GM18861 (cell line): ENCODE data around the gene SPOCK2.
"Not testable (repeated sequence)": the region's sequence is repeated elsewhere in the genome, so short reads cannot be mapped to it uniquely, and the experiment has no call there.

Experiments
- ATAC-seq: cut with Tn5 transposase; IDR thresholded peaks from one replicate; pipeline ENCODE4 v1.9.1; 2021; ENCODE audit not compliant: unreplicated experiment

Gene SPOCK2

GRCh38 chr10:72108830-72109635 lies 20.7 kb upstream of the SPOCK2 start:
- no peak for ATAC-seq

GRCh38 chr10:72108004-72108370 lies 19.6 kb upstream of the SPOCK2 start:
- not testable (repeated sequence) for ATAC-seq

DNA sequence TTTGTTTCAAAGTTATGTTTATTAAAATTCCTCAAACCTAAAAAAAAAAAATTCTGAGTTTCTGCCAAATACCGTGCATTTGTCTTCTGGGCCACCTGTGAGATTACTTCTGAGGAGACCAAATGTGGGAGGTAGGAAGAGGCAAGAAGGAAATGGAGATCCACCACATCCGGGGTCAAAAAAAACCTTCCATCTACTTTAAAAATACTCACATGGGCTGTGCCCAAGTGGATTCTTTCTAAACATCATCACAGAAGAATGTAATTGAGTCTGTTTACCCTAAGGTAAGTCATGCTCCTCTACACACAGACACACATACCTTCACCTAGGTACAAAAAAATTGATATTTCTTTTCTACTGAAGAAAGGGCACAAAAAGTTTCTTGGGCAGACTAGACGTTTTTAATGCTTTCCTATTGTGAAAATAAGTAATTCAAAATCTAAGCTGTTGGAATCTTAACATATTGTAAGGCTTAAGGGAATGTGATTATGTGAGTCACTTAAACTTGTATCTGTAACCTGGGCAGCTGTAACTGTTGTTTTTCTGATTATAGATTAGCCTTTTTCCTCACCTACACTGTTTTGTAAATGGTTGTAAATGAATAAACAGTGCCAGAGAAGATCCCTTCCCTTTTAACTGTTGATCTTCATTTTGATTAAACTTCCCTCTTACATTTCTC lies 19.1 kb upstream of the SPOCK2 start:
- no peak for ATAC-seq

- ATAC-seq, result no peak
Observed at GRCh38 chr10:72106896-72107295, 18.5 kb upstream of the SPOCK2 start.

DNA sequence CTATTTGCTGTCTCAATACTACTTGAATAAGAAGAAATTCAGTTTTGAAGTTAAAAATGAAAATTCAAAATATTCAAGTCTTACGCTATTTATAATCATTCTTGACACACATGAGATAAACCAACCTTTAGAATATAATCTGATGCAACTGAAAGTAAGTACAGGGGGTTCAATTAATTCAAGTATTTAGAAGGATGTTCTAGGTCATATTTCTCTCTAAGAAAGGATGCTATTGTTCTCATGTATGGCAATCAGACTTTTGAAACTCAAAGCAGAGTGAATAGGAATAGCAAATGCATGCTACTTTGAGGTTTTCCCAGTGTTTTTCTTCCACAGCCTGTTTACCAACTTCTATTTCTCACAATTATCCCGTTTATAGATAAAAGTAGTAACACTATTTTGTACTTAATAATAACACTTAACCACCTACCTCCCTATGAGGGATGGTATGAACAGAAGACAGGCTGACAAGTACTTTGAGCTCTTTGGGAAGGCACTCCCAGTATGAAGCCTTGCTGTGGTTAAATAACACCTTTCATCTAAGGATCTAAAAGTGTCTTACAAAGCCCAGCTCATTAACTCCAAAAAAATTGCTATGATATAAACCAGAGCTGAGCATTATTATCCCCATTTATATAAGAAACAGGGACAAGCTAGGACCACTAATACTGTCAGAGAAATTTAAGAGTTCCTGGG lies 18.0 kb upstream of the SPOCK2 start:
- ATAC-seq, result no peak

DNA sequence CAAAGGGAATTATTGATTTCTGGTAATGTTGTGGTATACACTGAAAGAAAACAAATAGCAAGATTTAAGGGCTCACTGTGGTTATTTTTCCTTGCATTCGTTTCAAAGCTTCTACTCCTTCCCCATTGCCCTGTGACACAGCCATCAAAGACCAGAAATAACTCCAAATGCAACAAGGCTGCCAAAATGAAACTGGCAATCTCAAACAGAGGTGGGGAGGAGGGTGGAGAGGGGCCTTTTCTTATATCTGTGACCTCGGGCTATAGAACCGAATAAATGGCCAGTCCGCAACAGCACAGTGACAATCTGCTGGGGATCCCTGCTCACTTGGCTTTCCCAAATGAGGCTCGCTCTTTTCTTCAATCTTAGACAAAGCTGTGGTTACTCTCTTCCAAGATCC lies 17.4 kb upstream of the SPOCK2 start:
- no peak for ATAC-seq

GRCh38 chr10:72105098-72105475 lies 16.7 kb upstream of the SPOCK2 start:
- ATAC-seq, result no peak

GRCh38 chr10:72104472-72105097 lies 16.2 kb upstream of the SPOCK2 start:
- ATAC-seq, result no peak

DNA sequence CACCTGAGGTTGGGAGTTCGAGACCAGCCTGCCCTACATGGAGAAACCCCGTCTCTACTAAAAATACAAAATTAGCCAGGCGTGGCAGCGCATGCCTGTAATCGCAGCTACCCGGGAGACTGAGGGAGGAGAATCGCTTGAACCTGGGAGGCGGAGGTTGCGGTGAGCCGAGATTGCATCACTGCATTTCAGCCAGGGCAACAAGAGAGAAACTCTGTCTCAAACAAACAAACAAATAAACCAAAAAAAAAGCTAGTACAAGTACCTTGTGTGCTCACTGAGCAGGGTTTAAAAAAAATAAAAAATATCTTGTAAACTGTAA lies 11.2 kb upstream of the SPOCK2 start:
- ATAC-seq, result no peak

DNA sequence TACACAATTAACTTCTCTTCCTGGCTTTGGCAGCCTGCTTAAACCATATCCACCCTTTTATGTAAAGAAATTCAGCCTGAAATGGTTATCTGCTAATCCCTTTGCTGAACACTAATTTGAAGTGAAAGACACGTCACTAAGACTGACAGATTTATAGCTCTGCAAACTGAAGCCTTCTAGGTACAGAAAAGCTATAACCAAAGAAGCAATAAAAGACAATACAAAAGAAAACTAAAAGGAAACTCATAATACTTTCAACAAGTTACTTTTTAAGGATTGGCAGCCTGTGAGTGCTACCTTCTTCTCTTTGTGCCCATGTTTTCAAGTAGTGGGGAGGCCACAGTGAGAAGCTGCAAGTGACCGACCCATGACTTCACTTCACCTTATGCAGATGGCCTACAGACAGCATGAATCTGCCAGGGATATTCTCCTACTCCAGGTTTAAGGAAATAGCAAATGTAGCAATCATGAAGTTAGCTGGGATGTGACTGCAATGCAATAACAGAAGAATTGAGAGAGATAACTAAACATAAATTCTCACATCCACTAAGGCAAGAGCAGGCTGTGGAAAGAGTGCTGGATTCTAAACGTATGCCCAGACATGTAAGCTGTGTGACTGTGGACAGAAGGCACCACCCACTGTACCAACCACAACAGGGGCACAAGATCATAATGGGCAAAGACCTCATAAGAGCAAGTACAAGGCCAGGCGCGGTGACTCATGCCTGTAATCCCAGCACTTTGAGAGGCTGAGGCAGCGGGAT lies 10.7 kb upstream of the SPOCK2 start:
- no peak for ATAC-seq

- no peak for ATAC-seq
Observed at GRCh38 chr10:72098301-72098835, 10.0 kb upstream of the SPOCK2 start.

GRCh38 chr10:72097448-72098300 lies 9.3 kb upstream of the SPOCK2 start:
- ATAC-seq, result no peak

DNA sequence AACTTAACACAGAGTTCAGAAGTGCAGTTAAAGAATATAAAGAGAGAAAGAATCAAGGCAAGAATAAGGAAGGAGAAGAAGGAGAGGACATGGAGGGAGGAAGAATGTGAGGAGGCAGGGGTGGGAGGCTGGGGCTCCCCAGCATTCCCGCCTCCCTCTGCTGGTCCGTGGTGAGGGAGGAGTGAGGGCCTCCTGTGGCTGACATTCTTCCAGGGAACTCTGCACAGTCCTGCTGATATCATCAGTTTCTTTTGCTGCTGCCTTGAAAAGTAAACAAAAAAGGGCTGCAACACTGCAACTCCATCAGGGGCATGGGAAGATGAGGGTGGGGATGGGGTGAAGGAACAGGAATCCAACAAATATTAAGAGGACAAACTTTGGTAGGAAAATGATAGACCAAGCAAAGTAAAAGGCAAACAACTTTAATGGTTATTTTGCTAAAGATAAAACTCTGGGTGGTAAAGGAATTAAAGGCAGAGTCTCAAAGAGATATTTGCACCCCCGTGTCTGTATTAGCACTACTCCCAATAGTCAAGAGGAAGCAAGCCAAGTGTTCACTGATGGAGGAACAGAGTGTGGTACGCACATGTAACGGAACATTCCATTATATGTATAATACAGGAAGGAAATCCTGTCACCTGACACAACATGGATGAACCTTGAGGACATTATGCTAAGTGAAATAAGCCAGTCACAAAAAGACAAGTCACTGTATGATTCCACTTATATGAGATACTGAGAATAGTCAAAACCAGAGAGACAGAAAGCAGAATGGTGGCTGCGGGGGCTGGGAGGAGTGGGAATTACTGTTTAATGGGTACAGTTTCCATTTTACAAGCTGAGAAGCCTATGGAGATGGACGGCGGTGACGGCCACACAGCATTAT lies 8.0 kb upstream of the SPOCK2 start:
- ATAC-seq, result no peak

GRCh38 chr10:72095195-72095594 lies 6.8 kb upstream of the SPOCK2 start:
- ATAC-seq, result no peak

DNA sequence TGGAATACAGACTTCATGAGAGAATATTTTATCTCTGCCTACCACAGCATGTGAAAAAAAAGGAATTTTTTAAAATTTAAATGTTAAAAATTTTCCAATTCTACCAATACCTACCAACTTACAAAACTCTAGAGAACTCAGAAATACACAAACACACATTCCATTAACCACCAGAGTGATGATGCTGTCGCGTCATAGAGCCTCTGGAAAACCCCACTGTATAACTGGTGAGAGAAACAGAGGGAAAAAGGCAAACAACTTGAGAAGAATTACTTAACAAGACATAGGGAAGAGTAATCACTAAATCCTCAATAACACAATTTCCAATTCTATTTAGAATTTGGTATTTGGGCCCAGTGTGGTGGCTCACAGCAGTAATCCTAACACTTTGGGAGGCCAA lies 6.2 kb upstream of the SPOCK2 start:
- ATAC-seq, result no peak

GRCh38 chr10:72093450-72093849 lies 5.1 kb upstream of the SPOCK2 start:
- ATAC-seq, result no peak

DNA sequence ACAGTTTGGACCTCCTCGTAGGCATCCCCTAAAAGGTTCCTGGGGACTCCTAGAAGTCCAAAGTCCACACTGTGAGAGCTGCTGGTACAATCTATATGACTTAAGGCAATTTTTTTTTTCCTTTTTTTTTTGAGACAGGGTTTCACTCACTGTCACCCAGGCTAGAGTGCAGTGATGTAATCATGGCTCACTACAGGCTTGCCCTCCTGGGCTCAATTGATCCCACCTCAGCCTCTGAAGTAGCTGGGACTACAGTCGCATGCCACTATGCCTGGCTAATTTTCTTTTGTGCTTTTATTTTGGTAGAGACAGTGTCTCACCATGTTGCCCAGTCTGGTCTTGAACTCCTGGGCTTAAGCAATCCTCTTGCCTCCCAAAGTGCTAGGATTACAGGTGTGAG lies 4.6 kb upstream of the SPOCK2 start:
- no peak for ATAC-seq

DNA sequence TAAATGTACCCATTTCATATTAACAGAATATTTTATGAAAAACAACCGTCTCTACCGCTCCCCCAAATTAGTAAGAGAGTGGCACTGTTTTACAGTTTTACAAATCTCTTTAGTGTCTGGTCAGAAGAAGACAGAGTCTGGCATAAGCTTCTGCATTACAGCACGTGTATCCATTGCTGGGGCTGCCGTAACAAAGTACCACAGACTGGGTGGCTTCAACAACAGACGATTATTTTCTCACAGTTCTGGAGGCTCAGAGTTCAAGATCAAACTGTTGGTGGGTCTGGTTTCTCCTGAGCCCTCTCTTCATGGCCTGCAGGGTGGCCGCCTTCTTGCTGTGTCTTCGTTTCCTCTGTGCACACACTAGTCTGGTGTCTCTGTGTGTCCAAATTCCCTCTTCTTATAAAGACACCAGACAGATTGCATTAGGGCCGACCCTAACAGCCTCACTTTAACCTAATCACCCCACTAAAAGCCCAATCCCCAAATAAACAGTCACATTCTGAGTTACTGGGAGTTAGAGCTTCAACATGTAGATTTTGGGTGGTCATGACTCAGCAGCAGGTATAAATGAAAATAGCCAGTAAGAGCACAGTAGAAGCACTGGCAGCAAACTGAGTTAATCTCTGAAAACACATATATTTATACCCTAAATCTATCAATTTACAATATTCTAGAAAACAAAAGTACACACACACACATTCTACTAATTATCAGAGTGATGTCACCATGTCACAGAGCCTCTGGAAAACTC lies 4.0 kb upstream of the SPOCK2 start:
- ATAC-seq, result no peak
